ENCODE data around the gene DFFA.

- TF ChIP-seq EGR1 (IDR thresholded peaks at IDR 0.05; ENCODE audit: low read depth in 2 of 2) (no peak), CTCF (IDR thresholded peaks at IDR 0.05; ENCODE audit: low read depth, low read length, missing input control) (no peak), GABPA (IDR thresholded peaks at IDR 0.05 in 1 of 2, conservative IDR thresholded peaks at IDR 0.05 in 1 of 2) (no peak), SP1 (IDR thresholded peaks at IDR 0.05) (no peak), RAD21 (IDR thresholded peaks at IDR 0.05) (no peak), YY1 (IDR thresholded peaks at IDR 0.05) (no peak), JUND (IDR thresholded peaks at IDR 0.05) (no peak), FOXA1 (IDR thresholded peaks at IDR 0.05) (no peak), REST (IDR thresholded peaks at IDR 0.05) (no peak)
These were observed 16.3 kb downstream of the DFFA start for GRCh38 chr1:10456048-10456447.
